Measurements from ENCODE around the gene SMYD3.

The SMYD3 gene

DNA sequence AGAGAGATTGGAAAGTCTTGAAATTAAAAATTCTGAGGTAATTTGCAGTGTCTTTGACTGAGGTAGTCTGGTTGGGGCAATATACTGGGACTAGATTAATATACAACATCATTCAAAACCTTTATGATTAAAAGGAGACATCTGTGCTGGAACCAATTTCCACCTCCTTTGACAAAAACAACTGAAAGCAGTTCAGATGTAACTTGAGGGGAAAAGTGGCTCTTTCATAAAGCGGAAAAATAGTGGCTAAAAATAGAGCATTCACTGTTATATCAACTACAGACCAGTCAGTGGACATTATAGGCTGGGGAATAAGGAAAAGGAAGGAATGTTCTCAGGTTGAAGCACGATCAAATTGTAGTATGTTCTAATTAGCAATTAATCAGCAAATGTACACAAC is 635.9 kb downstream of the SMYD3 start:
- no peaks in the 10 kb centered on the region for H3K36me3 Mint-ChIP-seq (ENCODE audit: low read depth)
- no peaks in the 10 kb centered on the region for H3K4me1 Mint-ChIP-seq (ENCODE audit: low read depth)
- H3K9me3 Mint-ChIP-seq, result no peaks in the 10 kb centered on the region
- no peaks in the 10 kb centered on the region for H3K27me3 Mint-ChIP-seq
- no peak overlapping the region for H3K27ac Mint-ChIP-seq
- no peak overlapping the region for H3K4me3 Mint-ChIP-seq
- intact Hi-C loops (cut with micrococcal nuclease), result no loop called here

DNA sequence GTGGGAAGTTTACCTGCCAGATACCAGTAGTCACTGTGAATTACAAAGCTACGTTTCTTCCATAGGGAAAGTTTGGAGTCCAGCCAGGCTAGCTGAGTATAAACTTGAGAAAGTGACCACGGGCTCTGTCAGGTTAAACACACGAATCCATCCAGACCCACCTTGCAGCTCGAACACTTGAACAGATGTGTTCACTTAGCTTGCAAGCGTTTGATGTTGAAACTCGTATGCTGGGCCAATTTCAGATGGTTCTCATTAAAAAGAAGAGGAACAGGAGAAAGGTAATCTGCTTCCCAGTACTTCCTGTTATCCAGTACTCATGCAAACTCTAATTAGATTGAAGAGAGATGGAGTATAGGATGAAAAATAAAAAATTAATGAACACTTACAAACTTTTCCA is 636.4 kb downstream of the SMYD3 start:
- H3K4me1 Mint-ChIP-seq (ENCODE audit: low read depth), result no peaks in the 10 kb centered on the region
- H3K9me3 Mint-ChIP-seq, result no peaks in the 10 kb centered on the region
- no peak overlapping the region for H3K27ac Mint-ChIP-seq
- H3K36me3 Mint-ChIP-seq (ENCODE audit: low read depth), result no peaks in the 10 kb centered on the region
- H3K4me3 Mint-ChIP-seq, result no peak overlapping the region
- H3K27me3 Mint-ChIP-seq, result no peaks in the 10 kb centered on the region
- intact Hi-C loops (cut with micrococcal nuclease), result no loop called here

DNA sequence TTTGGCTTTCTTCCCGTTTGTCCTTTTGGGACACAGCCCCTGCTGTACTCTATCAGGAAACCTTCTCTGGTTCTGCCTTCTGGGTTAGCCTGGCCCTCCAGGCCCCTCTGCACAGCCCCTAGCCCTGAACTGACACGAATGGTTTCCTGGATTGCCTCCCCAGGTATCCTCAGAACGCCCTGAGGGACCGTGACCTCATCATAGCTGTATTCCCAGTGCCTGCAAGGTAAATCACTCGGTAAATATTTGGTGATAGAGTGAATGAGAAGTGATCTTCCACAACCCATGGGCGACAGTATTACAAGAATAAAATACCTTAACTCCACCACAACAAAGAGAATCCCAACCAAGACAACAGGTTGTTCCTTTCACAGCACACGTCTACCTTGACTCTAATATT is 637.2 kb downstream of the SMYD3 start:
- Mint-ChIP-seq H3K4me1 (ENCODE audit: low read depth) (no peaks in the 10 kb centered on the region), H3K9me3 (no peaks in the 10 kb centered on the region), H3K27me3 (no peaks in the 10 kb centered on the region), H3K4me3 (no peak overlapping the region), H3K36me3 (ENCODE audit: low read depth) (no peaks in the 10 kb centered on the region), H3K27ac (no peak overlapping the region)
- intact Hi-C loops (cut with micrococcal nuclease), result no loop called here

DNA sequence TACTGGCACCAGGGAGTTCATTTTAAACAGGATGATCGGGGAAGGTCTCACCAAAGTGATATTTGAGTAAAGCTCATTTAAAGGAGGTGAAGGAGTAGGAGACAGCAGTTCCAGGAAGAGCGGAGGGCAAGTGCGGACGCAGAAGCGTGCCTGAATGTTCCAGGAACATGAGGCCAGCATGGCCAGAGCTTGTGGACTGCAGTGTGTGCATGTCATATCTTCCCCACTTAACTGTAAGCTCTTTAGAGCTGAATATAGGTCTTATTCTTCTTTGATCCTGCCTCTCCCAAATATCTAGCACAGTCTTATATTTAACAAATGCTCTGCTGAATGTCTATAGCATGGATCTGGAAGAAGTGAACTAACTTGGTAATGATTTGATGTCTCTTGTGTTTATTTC is 639.3 kb downstream of the SMYD3 start:
- intact Hi-C loops (cut with micrococcal nuclease), result no loop called here
- no peaks in the 10 kb centered on the region for H3K9me3 Mint-ChIP-seq
- H3K27ac Mint-ChIP-seq, result no peak overlapping the region
- H3K36me3 Mint-ChIP-seq (ENCODE audit: low read depth), result no peaks in the 10 kb centered on the region
- H3K4me3 Mint-ChIP-seq, result no peak overlapping the region
- no peaks in the 10 kb centered on the region for H3K4me1 Mint-ChIP-seq (ENCODE audit: low read depth)
- H3K27me3 Mint-ChIP-seq, result no peaks in the 10 kb centered on the region

DNA sequence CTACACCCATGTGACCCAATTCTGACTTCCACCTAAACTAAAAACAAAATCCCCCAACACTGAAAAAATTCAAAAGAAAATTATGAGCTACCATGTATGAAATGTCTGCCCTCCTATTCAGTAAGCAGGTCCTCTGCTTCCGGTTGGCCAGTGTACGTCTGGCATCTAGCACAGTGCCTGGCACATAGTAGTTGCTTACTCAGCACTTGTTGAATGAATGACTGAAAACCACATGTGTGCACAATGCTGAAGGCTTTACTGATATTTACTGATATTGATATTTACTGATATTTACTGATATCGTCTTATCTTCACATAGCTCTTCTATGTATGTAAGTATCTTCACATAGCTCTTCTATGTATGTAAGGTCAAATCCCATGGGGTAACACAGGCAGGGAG is 642.2 kb downstream of the SMYD3 start:
- no peak overlapping the region for H3K4me3 Mint-ChIP-seq
- H3K9me3 Mint-ChIP-seq, result no peaks in the 10 kb centered on the region
- no peaks in the 10 kb centered on the region for H3K36me3 Mint-ChIP-seq (ENCODE audit: low read depth)
- H3K27me3 Mint-ChIP-seq, result no peaks in the 10 kb centered on the region
- intact Hi-C loops (cut with micrococcal nuclease), result no loop called here
- H3K27ac Mint-ChIP-seq, result no peak overlapping the region
- H3K4me1 Mint-ChIP-seq (ENCODE audit: low read depth), result no peaks in the 10 kb centered on the region

DNA sequence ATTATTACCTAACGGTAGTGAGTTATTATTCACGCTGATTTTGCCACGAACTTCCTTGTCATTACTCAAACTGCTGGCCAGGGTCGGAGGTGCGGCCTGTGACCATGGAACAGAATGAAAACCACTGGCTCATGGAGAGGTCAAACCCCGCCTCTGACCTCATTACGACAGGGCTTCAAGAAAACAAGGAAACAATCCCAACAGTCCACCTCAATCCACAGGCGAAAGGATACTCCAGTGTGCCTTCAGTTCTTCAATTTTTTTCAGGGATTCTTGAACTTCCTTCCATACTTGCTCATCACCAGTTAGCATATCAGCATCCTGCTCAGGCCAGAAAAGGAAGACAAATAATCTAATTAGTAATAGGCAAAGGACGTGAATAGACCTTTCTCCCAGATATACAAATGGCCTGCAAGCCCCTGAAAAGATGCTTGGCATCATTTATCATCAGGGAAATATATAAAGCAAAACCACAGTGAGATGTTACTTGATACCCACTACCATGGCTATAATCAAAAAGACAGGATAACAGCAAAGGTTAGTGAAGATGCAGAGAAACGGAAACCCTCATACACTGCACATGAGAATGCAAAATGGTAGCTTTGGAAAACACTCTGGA is 643.4 kb downstream of the SMYD3 start:
- intact Hi-C loops (cut with micrococcal nuclease), result no loop called here
- Mint-ChIP-seq H3K4me3 (no peak overlapping the region), H3K36me3 (ENCODE audit: low read depth) (no peaks in the 10 kb centered on the region), H3K9me3 (no peaks in the 10 kb centered on the region), H3K27ac (no peak overlapping the region), H3K4me1 (ENCODE audit: low read depth) (no peaks in the 10 kb centered on the region), H3K27me3 (no peaks in the 10 kb centered on the region)

DNA sequence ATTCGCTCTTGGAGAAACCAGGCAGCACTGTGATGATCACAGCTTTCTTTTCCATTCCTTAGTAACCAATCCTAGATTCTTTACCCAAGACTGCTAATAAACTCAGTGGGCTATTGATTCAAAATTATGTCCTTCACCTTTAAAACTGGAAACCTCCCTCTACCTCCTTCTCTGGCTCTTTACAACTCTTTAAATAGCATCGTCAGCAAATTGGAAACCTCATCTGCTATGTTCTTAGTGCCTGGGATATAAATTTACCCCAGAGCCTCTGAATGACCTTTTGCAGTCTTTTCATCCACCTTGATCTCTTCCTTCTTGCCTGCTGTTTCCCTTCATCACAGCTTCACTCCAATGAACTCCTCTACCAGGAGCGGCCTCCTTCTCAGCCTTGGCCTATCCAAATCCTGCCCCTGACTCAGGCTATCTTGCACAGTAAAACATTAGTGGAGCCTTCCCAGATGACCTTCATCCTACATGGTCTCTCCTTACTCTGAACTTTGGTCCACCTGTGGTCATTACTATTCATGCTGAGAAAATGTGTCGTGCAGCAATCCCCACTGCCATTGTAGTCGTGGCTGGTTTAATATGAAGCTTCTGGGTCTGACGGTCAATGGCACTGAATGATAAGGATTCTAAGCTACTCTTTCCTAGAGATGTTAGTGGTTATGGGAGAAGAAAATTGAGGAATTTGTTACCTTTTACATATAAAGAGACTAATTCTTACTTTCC is 644.1 kb downstream of the SMYD3 start:
- no peaks in the 10 kb centered on the region for H3K9me3 Mint-ChIP-seq
- no peaks in the 10 kb centered on the region for H3K4me1 Mint-ChIP-seq (ENCODE audit: low read depth)
- H3K27me3 Mint-ChIP-seq, result no peaks in the 10 kb centered on the region
- intact Hi-C loops (cut with micrococcal nuclease), result no loop called here
- no peak overlapping the region for H3K27ac Mint-ChIP-seq
- H3K4me3 Mint-ChIP-seq, result no peak overlapping the region
- no peaks in the 10 kb centered on the region for H3K36me3 Mint-ChIP-seq (ENCODE audit: low read depth)

DNA sequence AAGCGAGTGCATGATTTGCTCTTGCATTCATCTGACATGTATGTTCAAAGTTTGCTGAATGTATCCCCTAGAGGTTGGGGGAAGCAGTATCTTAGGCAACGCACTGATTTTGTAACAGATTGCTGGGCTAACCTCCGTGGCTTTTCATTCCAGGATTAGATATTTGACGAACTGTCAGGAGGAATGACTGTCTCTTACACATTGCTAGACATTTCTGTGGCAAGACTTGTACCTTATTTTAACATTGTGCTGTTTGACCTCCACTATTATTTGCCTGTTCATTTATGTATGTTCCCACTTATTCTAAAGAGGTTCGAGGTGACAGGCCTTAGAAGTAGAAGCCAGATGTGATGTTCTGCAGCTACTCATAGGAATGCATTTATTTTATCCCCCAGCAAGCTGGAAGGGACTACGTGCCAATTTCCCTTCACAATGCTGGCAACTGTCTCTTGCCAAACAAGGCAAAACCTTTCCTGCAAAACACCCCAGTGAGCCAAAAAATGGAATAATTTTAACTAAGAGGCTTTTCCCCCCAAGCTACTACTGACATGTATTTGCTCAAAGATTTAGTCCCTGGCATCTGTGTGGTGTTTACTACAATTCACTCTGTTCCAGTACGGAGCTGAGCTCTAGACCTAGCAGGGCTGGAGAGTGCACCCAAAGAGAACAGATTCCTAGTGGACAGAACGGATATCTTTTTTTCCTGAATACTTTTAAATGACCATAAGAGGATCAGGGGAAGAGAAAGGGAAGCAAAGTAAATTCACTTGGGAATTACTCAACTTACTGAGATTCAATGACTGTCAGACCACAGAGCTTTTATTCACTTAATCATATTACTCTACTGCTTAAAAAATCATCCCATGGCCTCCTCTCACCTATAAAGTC is 646.2 kb downstream of the SMYD3 start:
- Mint-ChIP-seq H3K36me3 (ENCODE audit: low read depth) (no peaks in the 10 kb centered on the region), H3K4me3 (no peak overlapping the region), H3K27ac (no peak overlapping the region), H3K4me1 (ENCODE audit: low read depth) (no peaks in the 10 kb centered on the region), H3K27me3 (no peaks in the 10 kb centered on the region), H3K9me3 (no peaks in the 10 kb centered on the region)
- intact Hi-C loops (cut with micrococcal nuclease), result no loop called here

DNA sequence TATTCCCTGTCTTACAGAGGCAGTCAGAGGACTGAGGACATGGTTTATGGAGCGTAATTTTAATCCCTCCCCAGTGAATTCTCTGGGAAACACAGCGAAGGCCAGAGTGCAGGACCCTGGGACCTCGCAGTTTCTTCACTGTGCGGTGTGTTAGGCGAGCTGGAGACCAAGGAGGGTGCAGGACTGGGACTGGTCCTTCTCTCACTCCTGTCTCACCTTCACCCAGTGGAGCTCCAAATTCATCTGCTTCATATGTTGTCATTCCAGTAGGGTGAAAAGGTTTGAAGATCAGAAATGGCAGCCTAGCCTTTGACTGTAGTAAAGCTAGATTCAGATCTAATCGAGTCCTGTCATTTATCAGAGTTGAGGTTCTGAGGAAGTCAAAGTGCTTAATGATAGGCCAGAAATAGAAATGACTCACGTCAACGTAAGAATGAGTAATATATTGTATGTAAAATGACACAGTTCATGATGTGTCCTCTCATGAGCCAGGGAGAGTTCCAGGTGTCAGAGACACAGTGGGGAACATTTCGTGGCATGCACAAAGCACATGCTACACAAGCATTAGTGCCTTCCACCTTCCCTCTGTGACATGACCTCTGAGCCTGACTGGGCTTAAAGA is 647.5 kb downstream of the SMYD3 start:
- H3K4me1 Mint-ChIP-seq (ENCODE audit: low read depth), result no peaks in the 10 kb centered on the region
- intact Hi-C loops (cut with micrococcal nuclease), result no loop called here
- H3K36me3 Mint-ChIP-seq (ENCODE audit: low read depth), result no peaks in the 10 kb centered on the region
- no peak overlapping the region for H3K27ac Mint-ChIP-seq
- H3K27me3 Mint-ChIP-seq, result no peaks in the 10 kb centered on the region
- H3K9me3 Mint-ChIP-seq, result no peaks in the 10 kb centered on the region
- H3K4me3 Mint-ChIP-seq, result no peak overlapping the region

DNA sequence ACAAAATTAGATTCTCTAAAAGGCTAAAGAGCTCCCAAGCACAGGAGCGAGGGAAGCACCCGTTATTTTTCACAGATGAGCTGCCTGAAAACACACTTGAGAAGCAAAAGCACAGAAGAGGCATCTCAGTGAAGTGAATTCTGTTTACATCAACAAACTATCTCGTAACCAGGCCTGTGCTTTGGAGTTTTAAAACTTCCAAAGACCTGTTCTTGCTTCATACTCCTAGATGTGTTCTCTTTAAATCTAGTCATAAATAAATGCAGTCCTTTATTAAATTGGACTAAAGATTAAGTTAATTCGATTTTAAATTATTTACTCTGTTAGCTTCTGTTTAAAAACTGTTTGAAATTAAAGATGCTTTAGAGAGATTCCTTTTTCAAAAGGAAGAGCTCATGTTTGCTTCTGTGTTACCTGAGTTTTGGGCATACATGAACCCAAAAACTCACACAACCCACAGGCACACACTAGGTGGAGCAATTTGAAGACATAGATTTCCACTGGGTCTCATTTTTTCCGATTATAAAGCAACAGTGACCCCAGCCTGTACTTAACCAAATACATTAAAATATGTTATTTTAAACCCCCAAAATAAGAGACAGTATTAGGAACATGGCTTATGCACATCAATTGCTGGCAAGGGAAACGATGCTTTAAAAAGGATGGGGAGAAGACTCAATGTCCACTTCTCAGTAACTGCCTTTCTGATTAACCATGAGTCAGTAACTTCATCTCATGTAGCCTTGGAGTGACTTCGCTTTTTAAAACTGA is 648.2 kb downstream of the SMYD3 start:
- Mint-ChIP-seq H3K36me3 (ENCODE audit: low read depth) (no peaks in the 10 kb centered on the region), H3K4me3 (no peak overlapping the region), H3K27me3 (no peaks in the 10 kb centered on the region), H3K4me1 (ENCODE audit: low read depth) (no peaks in the 10 kb centered on the region), H3K27ac (no peak overlapping the region), H3K9me3 (no peaks in the 10 kb centered on the region)
- intact Hi-C loops (cut with micrococcal nuclease), result no loop called here

DNA sequence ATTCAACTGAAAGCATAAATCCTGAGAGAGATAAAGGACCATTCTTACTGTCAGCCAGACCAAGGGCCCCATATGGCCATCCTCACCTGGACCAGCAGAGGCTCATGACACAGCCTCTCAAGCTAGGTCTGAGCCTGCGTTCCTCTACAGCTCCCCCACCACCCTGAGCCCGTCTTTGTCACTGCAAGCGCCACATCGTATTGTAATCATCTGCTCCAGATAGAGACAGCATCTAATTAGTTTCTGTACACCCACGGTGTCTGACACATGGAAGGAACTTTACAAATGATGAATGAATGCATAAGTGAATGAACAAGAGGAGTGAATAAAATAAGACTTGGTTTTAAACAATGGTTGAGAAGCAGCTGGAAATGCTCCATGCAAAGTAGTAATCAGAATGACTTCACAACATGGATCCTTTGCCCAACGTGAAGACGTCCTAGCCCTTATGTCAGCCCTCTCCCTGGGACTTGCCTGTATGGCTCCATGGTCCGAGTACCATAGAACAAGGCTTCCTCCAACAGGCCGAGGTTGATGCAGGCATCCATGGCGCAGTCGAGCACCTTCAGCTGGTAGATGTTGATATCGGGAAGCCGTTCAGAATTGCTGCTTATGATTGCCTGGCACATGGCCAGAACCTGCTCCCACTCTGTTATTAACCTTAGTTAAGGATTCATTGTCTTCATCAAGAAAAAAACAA is 648.9 kb downstream of the SMYD3 start:
- Mint-ChIP-seq H3K27ac (no peak overlapping the region), H3K4me1 (ENCODE audit: low read depth) (no peaks in the 10 kb centered on the region), H3K9me3 (no peaks in the 10 kb centered on the region), H3K27me3 (no peaks in the 10 kb centered on the region), H3K4me3 (no peak overlapping the region), H3K36me3 (ENCODE audit: low read depth) (no peaks in the 10 kb centered on the region)
- intact Hi-C loops (cut with micrococcal nuclease), result no loop called here

DNA sequence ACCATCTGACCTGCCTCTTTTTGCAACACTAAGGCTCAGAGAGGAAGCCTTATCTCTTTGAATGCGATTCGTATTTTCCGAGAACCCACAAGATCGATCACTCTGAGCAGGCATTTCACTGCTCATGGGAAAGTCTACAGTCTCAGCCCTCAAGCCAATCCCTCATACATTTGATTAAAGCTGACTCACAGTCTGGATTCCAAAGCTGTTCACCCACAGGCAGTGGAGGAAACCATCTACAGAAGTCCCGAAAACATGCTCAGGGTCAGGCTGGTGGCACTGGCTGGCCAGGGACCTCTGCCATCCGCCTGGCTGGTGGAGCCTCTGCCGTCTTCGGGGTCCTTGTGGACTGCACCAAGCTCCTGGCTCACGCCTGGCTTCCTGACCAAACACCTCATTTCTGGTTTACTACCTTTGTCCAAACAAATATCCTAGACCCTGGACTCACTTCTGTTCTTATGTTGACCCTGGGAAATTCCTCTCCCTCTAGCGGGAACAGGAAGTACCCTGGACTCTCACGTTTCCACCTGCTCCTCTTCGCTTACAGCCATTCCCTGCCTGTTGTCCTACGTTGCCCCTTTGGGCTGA is 650.0 kb downstream of the SMYD3 start:
- Mint-ChIP-seq H3K4me1 (ENCODE audit: low read depth) (no peaks in the 10 kb centered on the region), H3K27me3 (no peaks in the 10 kb centered on the region), H3K9me3 (no peaks in the 10 kb centered on the region), H3K4me3 (no peak overlapping the region), H3K36me3 (ENCODE audit: low read depth) (no peaks in the 10 kb centered on the region), H3K27ac (no peak overlapping the region)
- intact Hi-C loops (cut with micrococcal nuclease), result no loop called here

Data from dendritic cell treated with granulocyte-macrophage colony-stimulating factor and Interleukin-4, amounts not matched to agents 40 ng/mL and 50 ng/mL, for 4 days (primary cell).